Stimulated activated CD8-positive, alpha-beta memory T cell treated with anti-CD3 and anti-CD28 coated beads, Interleukin-15, amount 100 ng/mL, for 1 hour (primary cell): ENCODE data around the gene GAGE12D.
"Not testable (repeated sequence)": the region's sequence is repeated elsewhere in the genome, so short reads cannot be mapped to it uniquely, and the experiment has no call there.

Source experiments
- DNase-seq: peaks from one replicate; pipeline ENCODE4 v3.0.0-alpha.2; 2020; ENCODE audit warnings: low read depth

GAGE12D gene

DNA sequence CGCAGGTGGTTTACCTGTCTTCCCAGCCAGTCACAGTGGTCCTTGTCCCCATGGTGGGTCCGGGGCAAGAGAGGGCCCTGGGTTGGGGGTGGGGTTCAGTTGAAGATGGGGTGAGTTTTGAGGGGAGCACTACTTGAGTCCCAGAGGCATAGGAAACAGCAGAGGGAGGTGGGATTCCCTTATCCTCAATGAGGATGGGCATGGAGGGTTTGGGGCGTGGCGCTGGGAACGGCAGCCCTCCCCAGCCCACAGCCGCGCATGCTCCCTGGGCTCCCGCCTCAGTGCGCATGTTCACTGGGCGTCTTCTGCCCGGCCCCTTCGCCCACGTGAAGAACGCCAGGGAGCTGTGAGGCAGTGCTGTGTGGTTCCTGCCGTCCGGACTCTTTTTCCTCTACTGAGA, at the start of gene GAGE12D:
Gene GAGE12D, plus strand, starts transcription at position 301 of the 400 bp plus-strand sequence. CDS start 1,155 bp downstream, outside the sequence.
- not testable (repeated sequence) for DNase-seq

DNA sequence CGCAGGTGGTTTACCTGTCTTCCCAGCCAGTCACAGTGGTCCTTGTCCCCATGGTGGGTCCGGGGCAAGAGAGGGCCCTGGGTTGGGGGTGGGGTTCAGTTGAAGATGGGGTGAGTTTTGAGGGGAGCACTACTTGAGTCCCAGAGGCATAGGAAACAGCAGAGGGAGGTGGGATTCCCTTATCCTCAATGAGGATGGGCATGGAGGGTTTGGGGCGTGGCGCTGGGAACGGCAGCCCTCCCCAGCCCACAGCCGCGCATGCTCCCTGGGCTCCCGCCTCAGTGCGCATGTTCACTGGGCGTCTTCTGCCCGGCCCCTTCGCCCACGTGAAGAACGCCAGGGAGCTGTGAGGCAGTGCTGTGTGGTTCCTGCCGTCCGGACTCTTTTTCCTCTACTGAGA, 9.7 kb upstream of the GAGE12D start, which contains the start of gene GAGE12C:
Gene GAGE12C, plus strand, starts transcription at position 301 of the 400 bp plus-strand sequence. CDS start 1,155 bp downstream, outside the sequence.
- not testable (repeated sequence) for DNase-seq

- DNase-seq: not testable (repeated sequence)
These were observed 9.5 kb downstream of the GAGE12D start, which contains the start of gene GAGE12E for GRCh38 chrX:49550989-49551388. Gene GAGE12E, plus strand, starts transcription at chrX:49551289. Its CDS starts 1,155 bp downstream, at chrX:49552444.

- not testable (repeated sequence) for DNase-seq
These were observed 19.0 kb downstream of the GAGE12D start, which contains the start of gene GAGE12F for GRCh38 chrX:49560542-49560941. Gene GAGE12F, plus strand, starts transcription at chrX:49560842. Its CDS starts 1,155 bp downstream, at chrX:49561997.

DNA sequence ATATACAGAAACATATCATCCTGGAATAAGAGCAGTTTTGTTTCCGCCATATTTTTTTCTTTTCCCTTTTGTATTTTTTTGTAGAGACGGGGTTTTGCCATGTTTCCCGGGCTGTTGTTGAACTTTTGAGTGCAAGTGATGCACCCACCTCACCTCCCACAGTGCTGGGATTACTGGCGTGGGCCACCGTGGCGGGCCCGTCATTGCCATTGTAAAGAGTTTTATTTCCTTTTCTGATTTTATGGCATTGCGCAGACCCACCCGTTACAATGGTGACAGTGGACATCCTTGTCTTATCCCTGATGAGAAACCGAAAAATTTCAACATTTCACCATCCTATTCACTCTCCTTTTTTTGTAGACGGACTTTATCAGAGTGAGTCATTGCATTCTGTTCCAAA, 27.2 kb downstream of the GAGE12D start:
- DNase-seq: not testable (repeated sequence)

DNA sequence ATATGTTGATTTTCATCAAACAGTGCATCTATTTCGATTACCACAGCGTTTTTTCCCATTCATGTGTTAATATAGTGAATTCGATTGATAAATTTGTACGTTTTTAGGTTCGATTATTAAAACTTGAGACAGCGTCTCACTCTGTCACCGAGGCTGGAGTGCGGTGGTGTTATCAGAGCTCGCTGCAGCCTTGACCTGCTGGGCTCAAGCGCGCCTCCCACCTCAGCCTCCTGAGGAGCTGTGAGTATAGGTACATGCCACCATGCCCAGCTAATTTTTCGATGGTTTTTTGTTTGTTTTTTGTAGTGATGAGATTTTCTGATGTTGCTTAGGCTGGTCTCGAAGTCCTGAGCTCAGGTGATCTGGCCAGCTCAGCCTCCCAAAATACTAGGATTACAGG, 27.6 kb downstream of the GAGE12D start:
- not testable (repeated sequence) for DNase-seq

DNA sequence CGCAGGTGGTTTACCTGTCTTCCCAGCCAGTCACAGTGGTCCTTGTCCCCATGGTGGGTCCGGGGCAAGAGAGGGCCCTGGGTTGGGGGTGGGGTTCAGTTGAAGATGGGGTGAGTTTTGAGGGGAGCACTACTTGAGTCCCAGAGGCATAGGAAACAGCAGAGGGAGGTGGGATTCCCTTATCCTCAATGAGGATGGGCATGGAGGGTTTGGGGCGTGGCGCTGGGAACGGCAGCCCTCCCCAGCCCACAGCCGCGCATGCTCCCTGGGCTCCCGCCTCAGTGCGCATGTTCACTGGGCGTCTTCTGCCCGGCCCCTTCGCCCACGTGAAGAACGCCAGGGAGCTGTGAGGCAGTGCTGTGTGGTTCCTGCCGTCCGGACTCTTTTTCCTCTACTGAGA, 28.6 kb downstream of the GAGE12D start, which contains the start of gene GAGE12G:
Gene GAGE12G, plus strand, starts transcription at position 301 of the 400 bp plus-strand sequence. CDS start 1,155 bp downstream, outside the sequence.
- not testable (repeated sequence) for DNase-seq

DNA sequence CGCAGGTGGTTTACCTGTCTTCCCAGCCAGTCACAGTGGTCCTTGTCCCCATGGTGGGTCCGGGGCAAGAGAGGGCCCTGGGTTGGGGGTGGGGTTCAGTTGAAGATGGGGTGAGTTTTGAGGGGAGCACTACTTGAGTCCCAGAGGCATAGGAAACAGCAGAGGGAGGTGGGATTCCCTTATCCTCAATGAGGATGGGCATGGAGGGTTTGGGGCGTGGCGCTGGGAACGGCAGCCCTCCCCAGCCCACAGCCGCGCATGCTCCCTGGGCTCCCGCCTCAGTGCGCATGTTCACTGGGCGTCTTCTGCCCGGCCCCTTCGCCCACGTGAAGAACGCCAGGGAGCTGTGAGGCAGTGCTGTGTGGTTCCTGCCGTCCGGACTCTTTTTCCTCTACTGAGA, 38.1 kb downstream of the GAGE12D start, which contains the start of gene GAGE12H:
Gene GAGE12H, plus strand, starts transcription at position 301 of the 400 bp plus-strand sequence. CDS start 1,155 bp downstream, outside the sequence.
- DNase-seq: not testable (repeated sequence)

DNA sequence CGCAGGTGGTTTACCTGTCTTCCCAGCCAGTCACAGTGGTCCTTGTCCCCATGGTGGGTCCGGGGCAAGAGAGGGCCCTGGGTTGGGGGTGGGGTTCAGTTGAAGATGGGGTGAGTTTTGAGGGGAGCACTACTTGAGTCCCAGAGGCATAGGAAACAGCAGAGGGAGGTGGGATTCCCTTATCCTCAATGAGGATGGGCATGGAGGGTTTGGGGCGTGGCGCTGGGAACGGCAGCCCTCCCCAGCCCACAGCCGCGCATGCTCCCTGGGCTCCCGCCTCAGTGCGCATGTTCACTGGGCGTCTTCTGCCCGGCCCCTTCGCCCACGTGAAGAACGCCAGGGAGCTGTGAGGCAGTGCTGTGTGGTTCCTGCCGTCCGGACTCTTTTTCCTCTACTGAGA, 47.7 kb downstream of the GAGE12D start, which contains the start of gene GAGE2A:
Gene GAGE2A, plus strand, starts transcription at position 301 of the 400 bp plus-strand sequence. CDS start 1,155 bp downstream, outside the sequence.
- DNase-seq: not testable (repeated sequence)

DNA sequence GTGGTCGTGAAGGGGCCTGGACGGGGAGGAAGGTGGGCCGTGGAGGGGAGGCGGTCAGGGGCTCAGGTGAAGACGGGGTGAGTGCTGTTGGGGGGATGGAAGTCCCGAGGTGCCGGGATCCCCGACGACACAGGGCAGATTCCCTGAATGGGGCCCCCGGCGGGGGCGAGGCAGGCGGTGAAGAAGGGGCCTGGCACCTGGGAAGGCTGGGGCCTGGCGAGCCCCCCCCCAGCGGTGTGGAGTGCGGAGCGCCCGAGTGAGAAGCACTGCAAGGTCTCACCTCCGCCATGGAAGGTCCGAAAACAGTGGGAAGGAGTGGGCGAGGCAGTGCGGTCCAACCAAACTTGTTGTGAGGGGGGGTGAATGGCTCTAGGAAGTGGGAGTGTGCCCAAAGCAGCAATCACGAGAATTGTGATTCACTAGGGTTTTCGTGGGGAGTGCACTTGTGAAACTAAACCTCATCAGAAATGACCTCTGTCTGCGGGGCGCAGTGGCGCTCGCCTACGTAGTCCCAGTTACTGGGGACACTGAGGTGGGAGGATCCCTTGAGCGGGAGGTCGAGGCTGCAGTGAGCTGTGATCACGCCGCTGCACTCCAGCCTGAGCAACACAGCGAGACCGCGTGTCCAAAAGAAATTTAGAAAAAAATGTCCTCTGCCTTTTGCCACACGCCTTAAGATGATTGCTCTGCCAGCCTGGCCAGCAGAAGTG, 48.4 kb downstream of the GAGE12D start:
- DNase-seq: not testable (repeated sequence)

DNA sequence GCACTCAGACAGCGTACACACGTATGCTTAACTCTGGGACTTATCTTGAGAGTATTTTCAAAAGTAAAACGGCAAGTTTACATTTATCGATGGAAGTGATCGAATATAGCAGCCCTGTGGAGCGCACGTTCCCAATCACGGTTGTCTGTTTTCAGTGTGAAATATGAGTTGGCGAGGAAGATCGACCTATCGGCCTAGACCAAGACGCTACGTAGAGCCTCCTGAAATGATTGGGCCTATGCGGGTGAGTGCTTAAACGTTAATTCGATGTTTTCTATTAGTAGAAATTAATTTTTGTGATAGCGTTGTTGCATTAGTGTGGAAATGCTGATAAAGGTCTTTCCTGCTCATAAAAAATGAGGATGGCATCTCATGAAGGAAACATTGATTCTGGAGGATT, 49.0 kb downstream of the GAGE12D start:
- not testable (repeated sequence) for DNase-seq
